K562 (cell line): ENCODE measurements around the gene RARRES1. TPM values are rescaled to one million over a fixed set of nuclear protein-coding genes. Genes with fewer than 3 reads are reported as not detected.
A peak's percentile ranks its signal among the peaks of the same experiment; 100 is the strongest.

ENCODE experiments used
- ATAC-seq: fragments of 200-7000 bp; cut with Tn5 transposase; 3 replicates; pipeline ENCODE4 v1.9.1; 2020; ENCODE audit warnings: moderate library complexity
- BruUV-seq: library from RNA; stranded (reverse); fragments of 400-500 nt; replicated peaks from 2 replicates; lab custom pipeline; 2021; lab: Mats Ljungman, UMichigan
- CTCF ChIA-PET: fragments of 300-600 bp; formaldehyde crosslinking; extraction: SDS; loops from one replicate; lab custom pipeline; 2021; ENCODE audit warnings: low intra/inter-chr PET ratio; lab: Yijun Ruan, JAX
- POLR2A ChIA-PET: fragments of 300-600, 350-650 bp; sonication (Branson Sonifier 250); formaldehyde crosslinking; extraction: SDS; loops from one replicate; lab custom pipeline; 2021; ENCODE audit warnings: antibody characterized with exemption, inconsistent platforms; lab: Yijun Ruan, JAX
- DNase-seq, 4 experiments: peaks; one replicate each; pipeline versions ENCODE4 v3.0.0 to v3.0.0-alpha.2; 2011 to 2018; ENCODE audit warnings: low spot score in 3 of 4, mixed read lengths in 3 of 4; ENCODE audit errors: extremely low read depth in 1 of 4
- FAIRE-seq: peaks from 2 replicates; lab custom pipeline; 2011; peaks lifted over from hg19 to GRCh38; lab: Jason Lieb, UNC
- H2AFZ ChIP-seq: 2 replicates; pipeline ENCODE4 v1.6.0; 2011; ENCODE audit warnings: low read depth, low read length, control low read depth, inconsistent platforms
- H3K27ac ChIP-seq: fragments of 200-600 bp; 3 replicates; pipeline ENCODE4 v1.8.0; 2011; ENCODE audit warnings: low read depth, mild to moderate bottlenecking, control low read depth, inconsistent platforms, low read length, moderate library complexity, mixed read lengths; ENCODE audit errors: extremely low read depth
- H3K27me3 ChIP-seq, 2 experiments: fragments of 300-600 bp in 1 of 2; 2 replicates in 1 of 2; 3 replicates in 1 of 2; pipeline versions ENCODE4 v1.6.0 to v1.8.0; 2011; ENCODE audit warnings: inconsistent platforms in 2 of 2, low read length in 2 of 2, mild to moderate bottlenecking in 1 of 2, mixed read lengths in 1 of 2, moderate library complexity in 1 of 2; ENCODE audit not compliant: control insufficient read depth in 2 of 2, insufficient read depth in 2 of 2
- H3K36me3 ChIP-seq: fragments of 300-600 bp; 3 replicates; pipeline ENCODE4 v1.8.0; 2011; ENCODE audit warnings: mild to moderate bottlenecking, low read length, inconsistent platforms; ENCODE audit not compliant: control insufficient read depth, insufficient read depth
- H3K4me1 ChIP-seq, 2 experiments: fragments of 200-600 bp in 1 of 2; replicated peaks in 1 of 2; 2 replicates in 1 of 2; 3 replicates in 1 of 2; pipeline versions ENCODE4 v1.5.1 to v1.8.0; 2011; ENCODE audit warnings: inconsistent platforms in 2 of 2, low read length in 2 of 2, mild to moderate bottlenecking in 1 of 2, mixed read lengths in 1 of 2, moderate library complexity in 1 of 2; ENCODE audit not compliant: control insufficient read depth in 2 of 2, insufficient read depth in 2 of 2
- H3K4me2 ChIP-seq: 2 replicates; pipeline ENCODE4 v1.6.1; 2011; ENCODE audit warnings: low read length, control low read depth, inconsistent platforms, mixed read lengths; ENCODE audit not compliant: insufficient read depth
- H3K4me3 ChIP-seq: fragments of 200-600 bp; sonication (generic), shearing (Covaris generic); 2 replicates; pipeline ENCODE4 v1.5.1; 2016; ENCODE audit warnings: control low read depth, inconsistent platforms
- H3K79me2 ChIP-seq: fragments of 200-600 bp; 3 replicates; pipeline ENCODE4 v1.8.0; 2011; ENCODE audit warnings: low read length, inconsistent platforms; ENCODE audit not compliant: control insufficient read depth, insufficient read depth
- H3K9ac ChIP-seq, 2 experiments: 2 replicates each; pipeline versions ENCODE4 v1.6.0 to v1.6.1; 2011; ENCODE audit warnings: low read depth in 2 of 2, low read length in 2 of 2, control low read depth in 1 of 2, inconsistent platforms in 1 of 2, mild to moderate bottlenecking in 1 of 2, mixed read lengths in 1 of 2; ENCODE audit not compliant: insufficient read depth in 1 of 2
- H3K9me1 ChIP-seq: one replicate; pipeline ENCODE4 v1.6.0; 2011; ENCODE audit warnings: inconsistent platforms, mild to moderate bottlenecking, low read length, moderate library complexity; ENCODE audit not compliant: control insufficient read depth, insufficient read depth
- H3K9me3 ChIP-seq: replicated peaks from 2 replicates; pipeline ENCODE4 v1.5.1; 2011; ENCODE audit warnings: low read depth, low read length, inconsistent platforms; ENCODE audit not compliant: control insufficient read depth, insufficient read depth
- H4K20me1 ChIP-seq: replicated peaks from 2 replicates; pipeline ENCODE4 v1.6.1; 2011; ENCODE audit warnings: low read length, inconsistent platforms, mixed read lengths; ENCODE audit not compliant: control insufficient read depth, insufficient read depth
- HNRNPK ChIP-seq: fragments of 200-400 bp; formaldehyde crosslinking; IDR thresholded peaks from one replicate; pipeline ENCODE4 v1.6.1; 2018; ENCODE audit warnings: mild to moderate bottlenecking, low read depth, low read length; ENCODE audit not compliant: poor library complexity, severe bottlenecking
- PHB2 ChIP-seq: fragments of 450-650 bp; IDR thresholded peaks from 2 replicates; pipeline ENCODE4 v1.6.1; 2017; ENCODE audit warnings: low read depth
- ZNF175 ChIP-seq: fragments of 200-800 bp; sonication (Bioruptor generic); IDR thresholded peaks from 2 replicates; pipeline ENCODE4 v1.6.1; 2016; ENCODE audit warnings: low read depth, mild to moderate bottlenecking, missing genetic modification characterization, missing compliant biosample characterization
- ZNF584 ChIP-seq: fragments of 200-800 bp; sonication (Bioruptor generic); IDR thresholded peaks from 2 replicates; pipeline ENCODE4 v1.6.1; 2016; ENCODE audit warnings: low read depth, mild to moderate bottlenecking, missing genetic modification characterization, missing compliant biosample characterization
- WGBS: fragments of 100-300 bp; shearing (Covaris generic); methylation state at CpG from one replicate; pipeline ENCODE4 v1.1.6; 2016; ENCODE audit warnings: low coverage, mixed read lengths; ENCODE audit not compliant: insufficient coverage; ENCODE audit errors: missing lambda C conversion rate; 5-methylcytosine and 5-hydroxymethylcytosine counted together
- in situ Hi-C: fragments of 300-500 bp; cut with MboI; formaldehyde crosslinking; loops from 4 replicates; pipeline ENCODE4 v1.15.0; 2018; ENCODE audit warnings: inconsistent platforms, mixed read lengths
- intact Hi-C: fragments of 100-400 bp; cut with micrococcal nuclease; formaldehyde crosslinking; loops from 2 replicates; pipeline ENCODE4 v1.14.2; 2022
- polyA plus RNA-seq, 8 experiments: library from polyadenylated mRNA; depleted of rRNA in 4 of 8; stranded (reverse) in 5 of 8; unstranded in 3 of 8; fragments of >200 nt; fragmentation: Nextera tagmentation in 2 of 8; fragmentation: Illumina TruSeq in 1 of 8; extraction: Ambion mirVana in 2 of 8; extraction: Trizol in 1 of 8; gene quantifications; 2 replicates each; pipeline versions ENCODE4 v1.2.1 to v1.2.3, GENCODE V29; 2011 to 2014; ENCODE audit warnings: inconsistent platforms in 1 of 8, missing spikeins in 1 of 8
- total RNA-seq, 7 experiments: library from RNA; depleted of rRNA in 6 of 7; stranded (reverse); fragments of >200 nt in 6 of 7; fragmentation: Illumina TruSeq in 2 of 7; extraction: Trizol in 2 of 7; gene quantifications; 2 replicates each; pipeline versions ENCODE4 v1.2.1 to v1.2.3, GENCODE V29; 2011 to 2021; ENCODE audit warnings: low replicate concordance in 1 of 7
- TF ChIP-seq, protein P1 (sequence below): conservative IDR thresholded peaks from 2 replicates; pipeline ENCODE4 v1.6.1; 2011; ENCODE audit warnings: low read depth, mild to moderate bottlenecking, low read length; ENCODE audit not compliant: control insufficient read depth

Gene RARRES1
- total and polyA plus RNA-seq, 9 of the 15 experiments (the other 6 are each of a cell fraction or from before 2014, with no cell fraction given): not detected

DNA sequence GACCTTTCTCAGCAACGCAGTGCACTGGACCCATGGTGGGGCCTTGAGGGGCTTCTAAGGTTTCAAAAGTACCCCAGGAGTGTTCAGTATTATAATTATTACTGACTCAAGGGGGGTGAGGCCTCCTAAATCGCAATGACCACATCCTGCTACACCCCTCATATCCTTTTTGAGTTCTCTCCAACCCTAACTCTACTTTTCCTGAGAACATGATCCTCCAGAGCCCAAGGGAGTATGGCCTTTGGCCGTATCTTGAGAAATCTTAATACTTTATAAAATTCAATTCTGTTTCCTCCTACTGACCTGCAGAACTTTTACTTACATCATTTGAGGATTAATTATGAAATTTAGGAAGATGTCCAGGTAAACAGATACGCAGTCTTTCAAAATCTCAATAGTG is 30.4 kb upstream of the RARRES1 start:
- Histone ChIP-seq H3K4me2 (no peak overlapping the region), H3K9me1 (no peaks in the 10 kb centered on the region), H4K20me1 (no peaks in the 10 kb centered on the region), H3K36me3 (0 out of 3 replicates have a peak, but pooled peaks cover 2% of the 10 kb centered on the region), H3K27ac (no peak overlapping the region), H3K9ac (no peak overlapping the region), H3K9me3 (no peaks in the 10 kb centered on the region), H3K4me3 (no peak overlapping the region), H2AFZ (no peak overlapping the region), H3K79me2 (no peaks in the 10 kb centered on the region), H3K27me3 (no peaks in the 10 kb centered on the region), H3K4me1 (no peaks in the 10 kb centered on the region)
- intact Hi-C loops (no loop called here), in situ Hi-C loops (no loop called here)
- ATAC-seq (no peak), FAIRE-seq (no peak), DNase-seq (no peak)
- no peak for TF ChIP-seq ZNF175 (CRISPR knock-in tag)
- no TSS peak for BruUV-seq
- ChIA-PET CTCF (no interaction called here), POLR2A (interaction anchor here (0.6 kb wide), 1 partner anchor 704 kb away, joined by 3 read pairs; no protein-coding TSS in a partner anchor)
- 64% methylated on average over 4 of the region's 4 CpGs for WGBS

DNA sequence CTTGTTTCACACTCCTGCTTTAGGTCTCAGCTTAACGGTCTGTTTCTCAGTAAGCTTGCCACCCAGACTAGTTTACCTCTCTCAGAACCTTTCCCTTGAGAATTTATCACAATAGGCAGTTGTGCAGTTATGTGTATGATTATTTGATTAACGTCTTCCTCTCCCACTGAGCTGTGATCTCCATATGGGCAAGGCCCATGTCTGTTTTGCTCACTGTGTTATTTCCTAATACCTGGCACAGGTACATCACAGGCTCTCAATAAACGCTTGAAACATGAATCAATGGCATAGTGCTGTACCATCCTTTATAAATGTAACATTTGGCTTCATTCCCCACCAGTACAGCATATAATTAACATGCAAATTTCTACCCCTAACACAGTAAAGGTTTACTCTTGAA is 29.1 kb upstream of the RARRES1 start:
- H3K4me3 ChIP-seq: no peak overlapping the region
- no peaks in the 10 kb centered on the region for H3K9me1 ChIP-seq
- ChIA-PET CTCF (no interaction called here), POLR2A (interaction anchor here (0.6 to 0.7 kb wide), 2 partner anchors 9 to 1123 kb away, joined by 3 to 8 read pairs; no protein-coding TSS in a partner anchor)
- BruUV-seq: no TSS peak
- intact Hi-C loops (no loop called here), in situ Hi-C loops (no loop called here)
- H3K9ac ChIP-seq: 0 out of 4 replicates have a peak overlapping the region, but pooled peaks of 1 of the 2 experiments have one; percentile 23
- no peak for ATAC-seq
- FAIRE-seq: no peak
- no peak overlapping the region for H3K4me2 ChIP-seq
- no peak overlapping the region for H2AFZ ChIP-seq
- H3K27me3 ChIP-seq: no peaks in the 10 kb centered on the region
- no peak for DNase-seq
- no peaks in the 10 kb centered on the region for H4K20me1 ChIP-seq
- 52% methylated on average over 3 of the region's 3 CpGs for WGBS
- no peaks in the 10 kb centered on the region for H3K4me1 ChIP-seq
- H3K79me2 ChIP-seq: no peaks in the 10 kb centered on the region
- H3K36me3 ChIP-seq: 0 out of 3 replicates have a peak, but pooled peaks cover 2% of the 10 kb centered on the region
- H3K27ac ChIP-seq: no peak overlapping the region
- no peak for TF ChIP-seq PHB2
- no peak for TF ChIP-seq ZNF584
- TF ChIP-seq, protein P1, sequence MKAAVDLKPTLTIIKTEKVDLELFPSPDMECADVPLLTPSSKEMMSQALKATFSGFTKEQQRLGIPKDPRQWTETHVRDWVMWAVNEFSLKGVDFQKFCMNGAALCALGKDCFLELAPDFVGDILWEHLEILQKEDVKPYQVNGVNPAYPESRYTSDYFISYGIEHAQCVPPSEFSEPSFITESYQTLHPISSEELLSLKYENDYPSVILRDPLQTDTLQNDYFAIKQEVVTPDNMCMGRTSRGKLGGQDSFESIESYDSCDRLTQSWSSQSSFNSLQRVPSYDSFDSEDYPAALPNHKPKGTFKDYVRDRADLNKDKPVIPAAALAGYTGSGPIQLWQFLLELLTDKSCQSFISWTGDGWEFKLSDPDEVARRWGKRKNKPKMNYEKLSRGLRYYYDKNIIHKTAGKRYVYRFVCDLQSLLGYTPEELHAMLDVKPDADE: no peak
- TF ChIP-seq HNRNPK: no peak
- TF ChIP-seq, all 486 proteins: peak for 0
- H3K9me3 ChIP-seq: no peaks in the 10 kb centered on the region
